ENCODE data around the gene HCN4. TPM values are rescaled to one million over a fixed set of nuclear protein-coding genes. Genes with fewer than 3 reads are reported as not detected.

HCN4 gene
- total RNA-seq, 2 donors from 2014 or later: not detected

DNA sequence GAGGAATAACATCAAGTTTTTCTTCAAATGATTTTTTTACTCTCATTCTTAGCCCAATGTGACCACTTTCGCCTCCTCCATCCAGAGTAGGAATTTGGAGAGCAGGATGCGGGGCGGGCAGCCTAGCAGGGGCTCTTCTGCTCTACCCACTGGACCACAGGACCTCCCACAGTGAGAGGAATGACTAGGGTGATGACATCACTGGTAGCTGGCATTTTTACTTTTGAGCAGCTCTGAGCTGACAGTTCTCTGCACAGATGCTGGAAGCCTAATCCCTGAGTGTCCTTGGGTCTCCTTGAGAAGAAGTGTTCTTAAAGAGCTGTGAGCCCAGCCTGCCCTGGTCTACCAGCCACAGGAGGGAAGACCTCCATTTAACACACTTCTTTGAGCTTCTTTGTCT, 1.4 kb upstream of the HCN4 start:
- ATAC-seq (no peak), DNase-seq (ENCODE audit: low spot score) (no peak)
- no peaks in the 10 kb centered on the region for H3K36me3 Mint-ChIP-seq
- peaks cover 39 to 51% of the 10 kb centered on the region in 2 donors for H3K27me3 Mint-ChIP-seq
- no peaks in the 10 kb centered on the region for H3K4me1 Mint-ChIP-seq (ENCODE audit: low read depth in 2 of 2)
- H3K27ac Mint-ChIP-seq: no peak overlapping the region
- H3K9me3 Mint-ChIP-seq: no peaks in the 10 kb centered on the region
- H3K4me3 Mint-ChIP-seq: no peak overlapping the region

- H3K9me3 Mint-ChIP-seq: no peaks in the 10 kb centered on the region
- no peak for DNase-seq (ENCODE audit: low spot score)
- no peak for ATAC-seq
- peaks cover 43 to 51% of the 10 kb centered on the region in 2 donors for H3K27me3 Mint-ChIP-seq
- no peaks in the 10 kb centered on the region for H3K4me1 Mint-ChIP-seq (ENCODE audit: low read depth in 2 of 2)
- H3K4me3 Mint-ChIP-seq: no peak overlapping the region
- no peak overlapping the region for H3K27ac Mint-ChIP-seq
- no peaks in the 10 kb centered on the region for H3K36me3 Mint-ChIP-seq
These were observed 466 bp upstream of the HCN4 start for GRCh38 chr15:73369154-73369694.

GRCh38 chr15:73367624-73368300, 996 bp downstream of the HCN4 start:
- no peaks in the 10 kb centered on the region for H3K9me3 Mint-ChIP-seq
- no peaks in the 10 kb centered on the region for H3K4me1 Mint-ChIP-seq (ENCODE audit: low read depth in 2 of 2)
- no peak overlapping the region for H3K4me3 Mint-ChIP-seq
- peaks cover 38 to 39% of the 10 kb centered on the region in 2 donors for H3K27me3 Mint-ChIP-seq
- no peak overlapping the region for H3K27ac Mint-ChIP-seq
- ATAC-seq (no peak), DNase-seq (ENCODE audit: low spot score) (no peak)
- H3K36me3 Mint-ChIP-seq: no peaks in the 10 kb centered on the region

GRCh38 chr15:73366766-73367623, 1.8 kb downstream of the HCN4 start:
- no peaks in the 10 kb centered on the region for H3K4me1 Mint-ChIP-seq (ENCODE audit: low read depth in 2 of 2)
- ATAC-seq: no peak
- H3K36me3 Mint-ChIP-seq: no peaks in the 10 kb centered on the region
- H3K27ac Mint-ChIP-seq: no peak overlapping the region
- no peak for DNase-seq (ENCODE audit: low spot score)
- H3K27me3 Mint-ChIP-seq: peaks cover 33 to 36% of the 10 kb centered on the region in 2 donors
- no peak overlapping the region for H3K4me3 Mint-ChIP-seq
- H3K9me3 Mint-ChIP-seq: no peaks in the 10 kb centered on the region

GRCh38 chr15:73364070-73364469, 4.7 kb downstream of the HCN4 start:
- ATAC-seq (no peak), DNase-seq (ENCODE audit: low spot score) (no peak)
- Mint-ChIP-seq H3K4me3 (no peak overlapping the region), H3K27ac (no peak overlapping the region), H3K36me3 (no peaks in the 10 kb centered on the region), H3K4me1 (ENCODE audit: low read depth in 2 of 2) (no peaks in the 10 kb centered on the region), H3K27me3 (peaks cover 15 to 19% of the 10 kb centered on the region in 2 donors), H3K9me3 (no peaks in the 10 kb centered on the region)

DNA sequence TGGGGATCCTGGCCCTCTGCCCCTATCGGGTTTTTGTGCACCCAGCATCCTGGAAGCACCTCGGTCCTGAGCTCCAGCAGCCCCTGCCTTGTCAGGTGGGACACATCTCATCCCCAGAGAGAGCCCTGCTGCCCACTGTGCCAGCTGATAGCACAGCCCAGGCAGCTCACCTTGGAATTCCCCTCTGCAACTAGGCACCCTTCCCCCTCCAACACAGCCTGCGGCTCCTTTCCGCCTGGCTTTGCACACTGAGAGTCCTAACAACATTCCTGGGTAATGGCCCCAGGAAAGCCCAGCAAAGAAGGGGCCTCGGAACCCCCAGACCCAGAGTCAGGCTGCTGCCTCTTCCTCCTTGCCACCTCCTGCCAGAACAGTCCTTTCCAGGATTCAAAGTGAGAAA, 5.9 kb downstream of the HCN4 start:
- Mint-ChIP-seq H3K4me1 (ENCODE audit: low read depth in 2 of 2) (no peaks in the 10 kb centered on the region), H3K27ac (no peak overlapping the region), H3K27me3 (peaks cover 15 to 19% of the 10 kb centered on the region in 2 donors), H3K9me3 (no peaks in the 10 kb centered on the region), H3K4me3 (no peak overlapping the region), H3K36me3 (no peaks in the 10 kb centered on the region)
- ATAC-seq: no peak
- DNase-seq (ENCODE audit: low spot score): no peak

DNA sequence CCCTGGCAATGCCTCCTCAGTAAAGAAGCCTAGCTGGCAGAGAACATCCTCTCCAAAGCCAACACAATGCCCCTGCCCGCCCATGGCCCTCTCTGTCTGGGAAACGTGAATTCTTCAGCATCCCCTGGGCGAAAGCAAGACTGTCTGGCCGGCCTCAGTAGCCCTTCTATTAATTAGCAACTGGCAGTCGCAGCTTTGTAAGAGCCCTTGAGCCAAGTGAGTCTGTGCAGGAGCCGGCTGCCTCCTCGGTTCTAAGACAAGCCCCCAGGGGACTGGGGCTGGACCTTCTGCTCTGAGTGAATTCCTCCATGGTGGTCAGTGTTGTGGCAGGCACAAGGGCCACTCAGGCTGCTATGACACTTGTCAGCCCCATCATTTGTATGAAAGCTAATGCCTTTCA, 7.4 kb downstream of the HCN4 start:
- Mint-ChIP-seq H3K4me1 (ENCODE audit: low read depth in 2 of 2) (no peaks in the 10 kb centered on the region), H3K27ac (no peak overlapping the region), H3K9me3 (no peaks in the 10 kb centered on the region), H3K36me3 (no peaks in the 10 kb centered on the region), H3K4me3 (no peak overlapping the region), H3K27me3 (peaks cover 8 to 13% of the 10 kb centered on the region in 2 donors)
- DNase-seq (ENCODE audit: low spot score): no peak
- no peak for ATAC-seq

DNA sequence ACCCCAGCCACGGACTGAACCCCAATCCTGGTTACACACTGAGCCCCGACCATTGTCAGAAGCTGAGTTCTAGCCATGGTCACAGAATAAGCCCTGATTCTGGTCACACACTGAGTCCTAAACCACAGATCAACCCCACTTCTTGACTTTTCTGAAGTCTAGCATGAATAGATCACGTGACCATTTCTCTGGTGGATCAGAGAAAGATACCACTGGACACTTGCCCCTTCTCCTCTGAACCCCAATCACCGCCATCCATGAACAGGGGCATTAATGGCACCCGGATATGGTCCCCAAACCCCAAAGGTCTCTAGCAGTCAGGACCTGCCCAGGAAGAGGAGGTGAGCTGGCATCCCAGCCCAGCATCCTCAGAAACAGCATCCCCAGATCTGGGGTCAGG, 9.1 kb downstream of the HCN4 start:
- Mint-ChIP-seq H3K27ac (no peak overlapping the region), H3K27me3 (peaks cover 0 to 6% of the 10 kb centered on the region in 2 donors), H3K9me3 (no peaks in the 10 kb centered on the region), H3K4me3 (no peak overlapping the region), H3K4me1 (ENCODE audit: low read depth in 2 of 2) (no peaks in the 10 kb centered on the region), H3K36me3 (no peaks in the 10 kb centered on the region)
- DNase-seq (ENCODE audit: low spot score) (no peak), ATAC-seq (no peak)

- no peak overlapping the region for H3K27ac Mint-ChIP-seq
- no peaks in the 10 kb centered on the region for H3K9me3 Mint-ChIP-seq
- ATAC-seq (no peak), DNase-seq (ENCODE audit: low spot score) (no peak)
- H3K4me3 Mint-ChIP-seq: no peak overlapping the region
- H3K27me3 Mint-ChIP-seq: peaks cover 0 to 3% of the 10 kb centered on the region in 2 donors
- no peaks in the 10 kb centered on the region for H3K36me3 Mint-ChIP-seq
- no peaks in the 10 kb centered on the region for H3K4me1 Mint-ChIP-seq (ENCODE audit: low read depth in 2 of 2)
These were observed 10.6 kb downstream of the HCN4 start for GRCh38 chr15:73357999-73358665.

DNA sequence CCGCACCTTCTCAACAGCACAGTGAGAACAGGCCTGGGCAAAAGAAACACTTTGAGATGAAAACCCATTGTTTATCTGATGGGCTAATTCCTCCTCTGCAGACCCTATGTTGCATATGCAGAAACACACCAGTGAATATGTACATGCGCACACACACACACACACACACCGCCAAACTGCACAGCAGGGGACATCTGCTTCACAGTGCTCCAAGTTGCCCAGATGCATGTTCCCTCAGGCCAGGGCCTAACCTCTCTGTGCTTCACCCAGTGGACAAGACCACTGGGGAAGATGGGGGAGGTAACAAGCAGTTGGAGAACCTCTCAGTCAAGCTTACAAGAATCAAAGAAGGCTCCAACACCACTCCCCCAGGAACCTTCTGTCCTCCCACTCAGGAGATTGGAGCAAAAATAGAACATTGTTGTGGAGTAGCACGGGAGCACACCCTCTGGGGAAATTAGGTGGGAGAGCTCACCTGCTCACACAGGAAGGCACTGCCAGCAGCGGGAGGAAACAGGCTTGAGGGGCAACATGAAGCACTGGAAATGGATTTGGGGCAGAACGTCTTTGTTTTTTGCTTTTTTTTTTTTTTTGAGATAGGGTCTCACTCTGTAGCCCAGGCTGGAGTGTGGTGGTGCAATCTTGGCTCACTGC, 13.0 kb downstream of the HCN4 start:
- ATAC-seq: no peak
- H3K27me3 Mint-ChIP-seq: peaks cover 0 to 3% of the 10 kb centered on the region in 2 donors
- H3K4me3 Mint-ChIP-seq: no peak overlapping the region
- no peaks in the 10 kb centered on the region for H3K4me1 Mint-ChIP-seq (ENCODE audit: low read depth in 2 of 2)
- DNase-seq (ENCODE audit: low spot score): no peak
- H3K27ac Mint-ChIP-seq: no peak overlapping the region
- no peaks in the 10 kb centered on the region for H3K9me3 Mint-ChIP-seq
- H3K36me3 Mint-ChIP-seq: no peaks in the 10 kb centered on the region

- DNase-seq (ENCODE audit: low spot score): no peak
- ATAC-seq: no peak
- Mint-ChIP-seq H3K27me3 (peaks cover 0 to 3% of the 10 kb centered on the region in 2 donors), H3K9me3 (no peaks in the 10 kb centered on the region), H3K36me3 (no peaks in the 10 kb centered on the region), H3K4me3 (no peak overlapping the region), H3K27ac (no peak overlapping the region), H3K4me1 (ENCODE audit: low read depth in 2 of 2) (no peaks in the 10 kb centered on the region)
These were observed 14.5 kb downstream of the HCN4 start for GRCh38 chr15:73354241-73354640.

DNA sequence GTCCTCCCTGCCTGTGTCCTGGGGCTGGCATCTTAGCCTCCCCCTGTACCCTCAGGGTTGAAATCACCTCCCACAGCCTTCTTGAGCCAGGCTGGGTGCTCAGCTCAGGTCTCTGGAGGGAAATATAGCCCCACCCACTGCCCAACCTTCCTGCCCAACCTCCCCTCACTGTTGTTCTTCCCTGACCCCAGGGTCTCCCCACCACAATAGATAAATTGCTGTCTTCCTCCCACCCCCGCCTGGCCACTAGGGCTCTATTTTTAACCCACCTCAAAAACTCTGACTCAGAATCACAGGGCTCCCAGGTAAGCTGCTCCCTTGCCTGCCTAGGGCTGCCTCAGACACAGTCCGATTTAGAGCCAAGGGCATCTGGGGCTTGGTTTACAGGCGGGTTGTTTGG, 15.0 kb downstream of the HCN4 start:
- no peak for ATAC-seq
- no peak for DNase-seq (ENCODE audit: low spot score)
- H3K27me3 Mint-ChIP-seq: peaks cover 0 to 3% of the 10 kb centered on the region in 2 donors
- H3K4me1 Mint-ChIP-seq (ENCODE audit: low read depth in 2 of 2): no peaks in the 10 kb centered on the region
- no peak overlapping the region for H3K4me3 Mint-ChIP-seq
- H3K27ac Mint-ChIP-seq: no peak overlapping the region
- no peaks in the 10 kb centered on the region for H3K36me3 Mint-ChIP-seq
- no peaks in the 10 kb centered on the region for H3K9me3 Mint-ChIP-seq

- H3K27me3 Mint-ChIP-seq: peaks cover 3 to 4% of the 10 kb centered on the region in 2 donors
- no peak overlapping the region for H3K27ac Mint-ChIP-seq
- no peaks in the 10 kb centered on the region for H3K36me3 Mint-ChIP-seq
- no peak for ATAC-seq
- no peak for DNase-seq (ENCODE audit: low spot score)
- H3K4me1 Mint-ChIP-seq (ENCODE audit: low read depth in 2 of 2): no peaks in the 10 kb centered on the region
- no peak overlapping the region for H3K4me3 Mint-ChIP-seq
- no peaks in the 10 kb centered on the region for H3K9me3 Mint-ChIP-seq
These were observed 16.7 kb downstream of the HCN4 start for GRCh38 chr15:73352082-73352481.
